HCT116 (cell line): ENCODE data around the gene LMAN2L. TPM values are rescaled to one million over a fixed set of nuclear protein-coding genes. Genes with fewer than 3 reads are reported as not detected.

Experiments
- ATAC-seq: fragments of 200-7000 bp; cut with Tn5 transposase; 2 replicates; pipeline ENCODE4 v1.9.1; 2020; ENCODE audit warnings: mild to moderate bottlenecking, moderate library complexity
- BruUV-seq: library from RNA; stranded (reverse); fragments of 400-500 nt; replicated peaks from 2 replicates; lab custom pipeline; 2021; lab: Mats Ljungman, UMichigan
- CTCF ChIA-PET: fragments of 300-600 bp; sonication (Branson Sonifier 250); formaldehyde crosslinking; loops from one replicate; lab custom pipeline; 2021; ENCODE audit warnings: antibody characterized with exemption; lab: Charles Lee
- POLR2A ChIA-PET: fragments of 300-600, 350-600 bp; sonication (Branson Sonifier 250); formaldehyde crosslinking; loops from one replicate; lab custom pipeline; 2021; ENCODE audit warnings: antibody characterized with exemption; lab: Charles Lee
- RAD21 ChIA-PET, 2 experiments: fragments of 300-600 bp; sonication (Branson Sonifier 250); formaldehyde crosslinking; loops; one replicate each; lab custom pipeline; 2023; ENCODE audit warnings: low total read pairs in 2 of 2; ENCODE audit not compliant: uncharacterized antibody in 2 of 2, unreplicated experiment in 2 of 2, low non-redundant PET in 1 of 2; lab: Charles Lee
- DNase-seq: peaks from one replicate; pipeline ENCODE4 v3.0.0-alpha.2; 2010; ENCODE audit warnings: low read depth, low spot score
- H2AFZ ChIP-seq: fragments of 200-600 bp; shearing (Covaris generic), sonication (generic); 2 replicates; pipeline ENCODE4 v1.6.1; 2017; ENCODE audit warnings: low read depth, mixed run types, mixed read lengths, antibody characterized with exemption, low read length; ENCODE audit not compliant: poor library complexity, severe bottlenecking
- H3K27ac ChIP-seq: 2 replicates; pipeline ENCODE4 v1.5.1; 2012; ENCODE audit warnings: low read depth, low read length
- H3K27me3 ChIP-seq: fragments of 200-600 bp; sonication (generic); 2 replicates; pipeline ENCODE4 v1.6.1; 2016; ENCODE audit warnings: mixed run types, low read length, mixed read lengths; ENCODE audit not compliant: insufficient read depth
- H3K36me3 ChIP-seq, 2 experiments: fragments of 200-500 bp in 1 of 2; fragments of 200-600 bp in 1 of 2; sonication (Bioruptor generic) in 1 of 2; sonication (generic) in 1 of 2; 2 replicates each; pipeline versions ENCODE4 v1.5.1 to v1.6.1; 2014 to 2016; ENCODE audit warnings: low read length in 2 of 2, inconsistent platforms in 1 of 2, mixed read lengths in 1 of 2, mixed run types in 1 of 2; ENCODE audit not compliant: insufficient read depth in 2 of 2, control insufficient read depth in 1 of 2
- H3K4me1 ChIP-seq, 2 experiments: fragments of 200-600 bp in 1 of 2; sonication (generic) in 1 of 2; 2 replicates each; pipeline versions ENCODE4 v1.5.1 to v1.6.1; 2012 to 2017; ENCODE audit warnings: low read length in 2 of 2, inconsistent platforms in 1 of 2, mild to moderate bottlenecking in 1 of 2, mixed read lengths in 1 of 2, mixed run types in 1 of 2, moderate library complexity in 1 of 2; ENCODE audit not compliant: insufficient read depth in 2 of 2, control insufficient read depth in 1 of 2
- H3K4me2 ChIP-seq: fragments of 200-600 bp; sonication (generic); 2 replicates; pipeline ENCODE4 v1.6.1; 2017; ENCODE audit warnings: mixed run types, low read length, mixed read lengths
- H3K4me3 ChIP-seq, 2 experiments: fragments of 200-600 bp in 1 of 2; sonication (generic) in 1 of 2; replicated peaks in 1 of 2; 2 replicates each; pipeline ENCODE4 v1.5.1; 2011 to 2016; ENCODE audit warnings: low read length in 2 of 2, control low read depth in 1 of 2, low read depth in 1 of 2, mild to moderate bottlenecking in 1 of 2, mixed read lengths in 1 of 2, mixed run types in 1 of 2
- H3K79me2 ChIP-seq: fragments of 200-600 bp; sonication (generic); 2 replicates; pipeline ENCODE4 v1.6.1; 2017; ENCODE audit warnings: mild to moderate bottlenecking, mixed run types, low read length, moderate library complexity, mixed read lengths; ENCODE audit not compliant: insufficient read depth
- H3K9ac ChIP-seq: fragments of 200-600 bp; sonication (generic); 2 replicates; pipeline ENCODE4 v1.6.1; 2016; ENCODE audit warnings: low read length, mixed read lengths
- H3K9me2 ChIP-seq: fragments of 200-600 bp; sonication (generic), shearing (Covaris generic); 2 replicates; pipeline ENCODE4 v1.6.1; 2017; ENCODE audit warnings: mixed run types, mild to moderate bottlenecking, moderate library complexity; ENCODE audit not compliant: insufficient read depth
- H3K9me3 ChIP-seq, 2 experiments: fragments of 200-500 bp in 1 of 2; fragments of 200-600 bp in 1 of 2; sonication (Bioruptor generic) in 1 of 2; sonication (generic) in 1 of 2; 2 replicates each; pipeline ENCODE4 v1.6.1; 2014 to 2017; ENCODE audit warnings: low read length in 2 of 2, mixed read lengths in 2 of 2, inconsistent platforms in 1 of 2, low read depth in 1 of 2, mild to moderate bottlenecking in 1 of 2, mixed run types in 1 of 2, moderate library complexity in 1 of 2; ENCODE audit not compliant: control insufficient read depth in 1 of 2, insufficient read depth in 1 of 2
- H4K20me1 ChIP-seq: fragments of 200-600 bp; sonication (generic), shearing (Covaris generic); 2 replicates; pipeline ENCODE4 v1.6.1; 2017; ENCODE audit warnings: mixed run types, mild to moderate bottlenecking, moderate library complexity; ENCODE audit not compliant: insufficient read depth
- ATF3 ChIP-seq: IDR thresholded peaks from 2 replicates; pipeline ENCODE4 v1.6.1; 2012
- CBX3 ChIP-seq: IDR thresholded peaks from 2 replicates; pipeline ENCODE4 v1.6.1; 2012; ENCODE audit warnings: low read depth
- EZH2 ChIP-seq: fragments of 200-600 bp; sonication (generic); IDR thresholded peaks from 2 replicates; pipeline ENCODE4 v1.6.1; 2017; ENCODE audit warnings: antibody characterized with exemption, mixed run types
- EZH2phosphoT487 ChIP-seq: fragments of 200-600 bp; IDR thresholded peaks from 2 replicates; pipeline ENCODE4 v1.6.1; 2018; ENCODE audit warnings: antibody characterized with exemption, borderline replicate concordance
- JUND ChIP-seq: IDR thresholded peaks from 2 replicates; pipeline ENCODE4 v1.6.1; 2012
- MAX ChIP-seq: IDR thresholded peaks from 2 replicates; pipeline ENCODE4 v1.6.1; 2012
- POLR2AphosphoS5 ChIP-seq: IDR thresholded peaks from 2 replicates; pipeline ENCODE4 v1.6.1; 2011; ENCODE audit warnings: mild to moderate bottlenecking, low read depth, low read length, moderate library complexity
- REST ChIP-seq: IDR thresholded peaks from 2 replicates; pipeline ENCODE4 v1.6.1; 2012; ENCODE audit warnings: low read depth
- SIN3A ChIP-seq: IDR thresholded peaks from 2 replicates; pipeline ENCODE4 v1.6.1; 2012; ENCODE audit warnings: low read depth
- SRF ChIP-seq: IDR thresholded peaks from 2 replicates; pipeline ENCODE4 v1.6.1; 2012; ENCODE audit warnings: low read depth
- YY1 ChIP-seq: IDR thresholded peaks from 2 replicates; pipeline ENCODE4 v1.6.1; 2011; ENCODE audit warnings: low read length, low read depth, moderate library complexity, mild to moderate bottlenecking; ENCODE audit not compliant: insufficient replicate concordance; ENCODE audit errors: extremely low read depth
- intact Hi-C: fragments of 100-400 bp; cut with micrococcal nuclease; formaldehyde crosslinking; loops from 2 replicates; pipeline ENCODE4 v1.10.0; 2022
- total RNA-seq: library from RNA; stranded (reverse); gene quantifications from one replicate; pipeline ENCODE4 v1.2.1, GENCODE V29; 2021; ENCODE audit not compliant: unreplicated experiment

LMAN2L gene
- total RNA-seq, 1 experiment from 2014 or later = 15.2 TPM

GRCh38 chr2:96699021-96699420 is 40.8 kb downstream of the LMAN2L start:
- Histone ChIP-seq H4K20me1 (no peaks in the 10 kb centered on the region), H3K4me2 (no peak overlapping the region), H3K36me3 (no peaks in the 10 kb centered on the region), H3K9me2 (no peaks in the 10 kb centered on the region), H3K79me2 (no peaks in the 10 kb centered on the region), H3K4me3 (no peak overlapping the region), H3K9me3 (no peaks in the 10 kb centered on the region), H2AFZ (no peak overlapping the region), H3K27me3 (no peaks in the 10 kb centered on the region), H3K9ac (no peak overlapping the region)
- no TSS peak for BruUV-seq
- intact Hi-C loops = no loop called here
- ATAC-seq = no peak
- no peak for DNase-seq
- RAD21 ChIA-PET = no interaction called here
- CTCF ChIA-PET = no interaction called here
- TF ChIP-seq ATF3 = no peak
- no peak for TF ChIP-seq EZH2
- TF ChIP-seq YY1 = no peak
- TF ChIP-seq POLR2AphosphoS5 = no peak
- no peak for TF ChIP-seq SIN3A
- no peak for TF ChIP-seq JUND
- no peak for TF ChIP-seq MAX
- no peak for TF ChIP-seq REST
- no peak for TF ChIP-seq EZH2phosphoT487
- no peak for TF ChIP-seq CBX3
- no peak for TF ChIP-seq SRF
- TF ChIP-seq, all 23 proteins: peak for 0
- Histone ChIP-seq H3K4me1 (no peaks in the 10 kb centered on the region), H3K27ac (no peak overlapping the region)
- POLR2A ChIA-PET = no interaction called here
